ENCODE results near the gene MCM5.
A peak's percentile ranks its signal among the peaks of the same experiment; 100 is the strongest.
"Not testable (repeated sequence)": the region's sequence is repeated elsewhere in the genome, so short reads cannot be mapped to it uniquely, and the experiment has no call there.

The MCM5 gene

DNA sequence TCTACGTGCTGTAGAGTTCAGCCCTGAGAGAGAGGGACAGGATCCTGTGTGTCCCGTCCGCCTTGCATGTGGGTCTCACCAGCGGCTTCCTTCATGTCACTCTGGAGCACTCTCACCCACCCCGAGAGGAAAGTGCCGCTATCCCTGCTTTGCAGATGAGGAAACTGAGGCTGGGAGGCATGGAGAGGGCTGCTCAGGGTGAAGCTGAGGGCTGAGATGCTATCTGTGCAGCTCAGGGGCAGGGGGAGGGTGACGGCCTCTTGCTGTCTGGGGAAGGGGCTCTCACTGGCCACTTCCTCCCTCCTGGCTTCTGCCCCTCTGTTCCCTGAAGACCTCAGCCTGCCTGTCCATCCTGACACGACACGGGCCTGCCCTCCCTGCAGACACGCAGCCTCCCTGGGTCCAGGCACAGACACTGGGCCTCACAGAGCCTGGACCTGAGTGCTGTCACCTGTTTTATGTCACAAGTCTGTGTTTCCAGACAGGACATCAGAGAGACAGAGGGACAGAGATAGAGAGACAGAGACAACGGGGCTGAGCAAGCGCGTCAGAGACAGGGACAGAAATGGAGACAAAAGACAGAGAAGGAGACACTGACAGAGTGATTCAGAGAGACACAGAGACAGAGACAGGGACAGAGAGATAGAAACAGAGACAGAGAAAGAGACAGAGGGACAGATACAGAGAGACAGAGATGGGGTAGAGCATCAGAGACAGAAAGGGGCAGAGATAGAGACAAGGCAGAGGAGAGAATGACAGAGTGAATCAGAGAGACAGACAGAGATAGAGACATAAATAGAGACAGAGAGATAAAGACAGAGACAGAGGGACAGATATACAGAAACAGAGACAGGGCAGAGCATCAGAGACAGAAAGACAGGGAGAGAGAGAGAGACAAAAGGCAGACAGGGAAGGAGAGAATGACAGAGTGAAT, 53.1 kb downstream of the MCM5 start:
- DNase-seq = no peak

- no peak for DNase-seq
These were observed 54.6 kb downstream of the MCM5 start for GRCh38 chr22:35454416-35455054.

- DNase-seq = no peak
These were observed 55.6 kb downstream of the MCM5 start for GRCh38 chr22:35455529-35455928.

- DNase-seq = no peak
These were observed 56.8 kb downstream of the MCM5 start for GRCh38 chr22:35456757-35457156.

- no peak for DNase-seq
These were observed 58.0 kb downstream of the MCM5 start for GRCh38 chr22:35457729-35458546.

GRCh38 chr22:35458547-35459422, 58.8 kb downstream of the MCM5 start:
- DNase-seq = no peak

- no peak for DNase-seq
These were observed 59.5 kb downstream of the MCM5 start for GRCh38 chr22:35459423-35459894.

GRCh38 chr22:35459976-35460375, 60.0 kb downstream of the MCM5 start:
- DNase-seq = not testable (repeated sequence)

- peak in 2 of 4 experiments; percentile 20 to 27 for DNase-seq
These were observed 60.7 kb downstream of the MCM5 start for GRCh38 chr22:35460688-35461087.

GRCh38 chr22:35462498-35463230, 62.7 kb downstream of the MCM5 start:
- DNase-seq = no peak

DNA sequence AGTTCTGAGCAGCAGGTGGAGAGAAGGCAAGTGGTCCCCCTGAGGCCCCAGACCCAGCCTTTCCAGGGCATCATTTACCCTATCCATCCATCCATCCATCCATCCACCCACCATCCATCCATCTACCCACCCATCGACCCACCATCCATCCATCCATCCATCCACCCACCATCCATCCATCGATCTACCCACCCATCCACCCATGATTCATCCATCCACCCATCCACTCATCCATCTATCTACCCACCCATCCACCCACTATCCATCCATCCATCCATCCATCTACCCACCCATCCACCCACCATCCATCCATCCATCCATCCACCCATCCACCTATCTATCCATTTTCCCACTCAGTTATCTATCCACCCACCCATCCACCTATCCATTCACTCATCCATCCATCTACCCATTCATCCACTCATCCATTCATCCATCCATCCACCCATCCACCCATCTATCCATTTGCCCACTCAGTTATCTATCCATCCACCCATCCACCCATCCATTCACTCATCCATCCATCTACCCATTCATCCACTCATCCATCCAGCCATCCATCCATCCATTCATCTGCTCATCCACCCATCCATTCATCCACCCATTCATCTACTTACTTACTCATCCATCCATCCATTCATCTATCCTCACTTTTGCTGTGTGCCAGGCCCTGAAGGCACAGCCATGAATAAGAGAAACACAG, 63.4 kb downstream of the MCM5 start:
- no peak for DNase-seq

- DNase-seq = no peak
These were observed 64.5 kb downstream of the MCM5 start for GRCh38 chr22:35464399-35464798.

- DNase-seq = no peak
These were observed 65.3 kb downstream of the MCM5 start for GRCh38 chr22:35465109-35465701.

GRCh38 chr22:35467681-35468434, 67.9 kb downstream of the MCM5 start:
- peak in 2 of 4 experiments; percentile 24 to 34 for DNase-seq

GRCh38 chr22:35470903-35471321, 71.0 kb downstream of the MCM5 start:
- no peak for DNase-seq

GRCh38 chr22:35471566-35471965, 71.6 kb downstream of the MCM5 start:
- DNase-seq = not testable (repeated sequence)

DNA sequence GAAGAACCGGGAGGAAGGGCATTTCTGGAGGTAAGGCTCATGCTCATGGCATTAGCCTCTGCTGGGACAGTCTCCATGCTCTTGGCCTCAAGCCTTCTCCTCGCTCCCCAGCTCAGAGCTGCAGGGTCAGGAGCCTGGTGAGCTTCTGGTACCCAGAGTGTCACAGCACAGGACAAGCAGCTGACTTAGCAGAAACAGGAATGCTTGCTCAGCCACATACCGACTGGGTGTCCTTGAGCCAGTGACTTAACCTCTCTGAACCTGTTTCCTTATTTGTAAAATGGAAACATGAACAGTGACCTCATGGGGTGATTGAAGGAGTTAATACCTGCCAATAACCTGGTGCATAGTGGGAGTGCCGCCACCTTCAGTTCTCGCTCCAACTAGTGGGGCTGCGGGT, 72.5 kb downstream of the MCM5 start:
- DNase-seq = no peak

- DNase-seq = no peak
These were observed 74.0 kb downstream of the MCM5 start for GRCh38 chr22:35473971-35474370.
